Activated CD8-positive, alpha-beta T cell treated with anti-CD3 and anti-CD28 coated beads for 36 hours (primary cell): ENCODE measurements around the gene HAT1. TPM values are rescaled to one million over a fixed set of nuclear protein-coding genes. Genes with fewer than 3 reads are reported as not detected.
A peak's percentile ranks its signal among the peaks of the same experiment; 100 is the strongest.

Experiments used
- ATAC-seq: fragments of 200-7000 bp; cut with Tn5 transposase; one replicate; pipeline ENCODE4 v1.10.0; 2021; ENCODE audit warnings: mild to moderate bottlenecking, moderate library complexity
- CTCF ChIA-PET: fragments of 350-600 bp; sonication (Branson Sonifier 250); formaldehyde crosslinking; loops from one replicate; lab custom pipeline; 2021; ENCODE audit warnings: antibody characterized with exemption; lab: Charles Lee
- POLR2A ChIA-PET: fragments of 350-600 bp; sonication (Branson Sonifier 250); formaldehyde crosslinking; loops from one replicate; lab custom pipeline; 2021; ENCODE audit warnings: antibody characterized with exemption; lab: Charles Lee
- DNase-seq: peaks from one replicate; pipeline ENCODE4 v3.0.0-alpha.2; 2020
- H3K27ac Mint-ChIP-seq: one replicate; pipeline ENCODE4 v1.8.0; 2021; ENCODE audit warnings: mild to moderate bottlenecking, mixed read lengths
- H3K27me3 Mint-ChIP-seq: one replicate; pipeline ENCODE4 v1.8.0; 2021; ENCODE audit warnings: mixed read lengths
- H3K36me3 Mint-ChIP-seq: one replicate; pipeline ENCODE4 v1.8.0; 2021; ENCODE audit warnings: low read depth, mixed read lengths
- H3K4me1 Mint-ChIP-seq: one replicate; pipeline ENCODE4 v1.8.0; 2021; ENCODE audit warnings: low read depth, mixed read lengths
- H3K4me3 Mint-ChIP-seq: one replicate; pipeline ENCODE4 v1.8.0; 2021; ENCODE audit warnings: mild to moderate bottlenecking, moderate library complexity, mixed read lengths
- H3K9me3 Mint-ChIP-seq: one replicate; pipeline ENCODE4 v1.8.0; 2021; ENCODE audit warnings: mixed read lengths
- intact Hi-C: fragments of 100-400 bp; cut with micrococcal nuclease; formaldehyde crosslinking; loops from one replicate; pipeline ENCODE4 v1.10.0; 2022
- total RNA-seq, 2 experiments: library from RNA; stranded (reverse); gene quantifications; one replicate each; pipeline ENCODE4 v1.2.3, GENCODE V29; 2021
- TF ChIP-seq, protein P1 (sequence below): fragments of 200-600 bp; IDR thresholded peaks from one replicate; pipeline ENCODE4 v1.8.0; 2022; ENCODE audit warnings: antibody characterized with exemption, mild to moderate bottlenecking

HAT1 gene, protein sequence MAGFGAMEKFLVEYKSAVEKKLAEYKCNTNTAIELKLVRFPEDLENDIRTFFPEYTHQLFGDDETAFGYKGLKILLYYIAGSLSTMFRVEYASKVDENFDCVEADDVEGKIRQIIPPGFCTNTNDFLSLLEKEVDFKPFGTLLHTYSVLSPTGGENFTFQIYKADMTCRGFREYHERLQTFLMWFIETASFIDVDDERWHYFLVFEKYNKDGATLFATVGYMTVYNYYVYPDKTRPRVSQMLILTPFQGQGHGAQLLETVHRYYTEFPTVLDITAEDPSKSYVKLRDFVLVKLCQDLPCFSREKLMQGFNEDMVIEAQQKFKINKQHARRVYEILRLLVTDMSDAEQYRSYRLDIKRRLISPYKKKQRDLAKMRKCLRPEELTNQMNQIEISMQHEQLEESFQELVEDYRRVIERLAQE
- 10 to 100 TPM; 75.2 to 79.4 TPM for total RNA-seq

DNA sequence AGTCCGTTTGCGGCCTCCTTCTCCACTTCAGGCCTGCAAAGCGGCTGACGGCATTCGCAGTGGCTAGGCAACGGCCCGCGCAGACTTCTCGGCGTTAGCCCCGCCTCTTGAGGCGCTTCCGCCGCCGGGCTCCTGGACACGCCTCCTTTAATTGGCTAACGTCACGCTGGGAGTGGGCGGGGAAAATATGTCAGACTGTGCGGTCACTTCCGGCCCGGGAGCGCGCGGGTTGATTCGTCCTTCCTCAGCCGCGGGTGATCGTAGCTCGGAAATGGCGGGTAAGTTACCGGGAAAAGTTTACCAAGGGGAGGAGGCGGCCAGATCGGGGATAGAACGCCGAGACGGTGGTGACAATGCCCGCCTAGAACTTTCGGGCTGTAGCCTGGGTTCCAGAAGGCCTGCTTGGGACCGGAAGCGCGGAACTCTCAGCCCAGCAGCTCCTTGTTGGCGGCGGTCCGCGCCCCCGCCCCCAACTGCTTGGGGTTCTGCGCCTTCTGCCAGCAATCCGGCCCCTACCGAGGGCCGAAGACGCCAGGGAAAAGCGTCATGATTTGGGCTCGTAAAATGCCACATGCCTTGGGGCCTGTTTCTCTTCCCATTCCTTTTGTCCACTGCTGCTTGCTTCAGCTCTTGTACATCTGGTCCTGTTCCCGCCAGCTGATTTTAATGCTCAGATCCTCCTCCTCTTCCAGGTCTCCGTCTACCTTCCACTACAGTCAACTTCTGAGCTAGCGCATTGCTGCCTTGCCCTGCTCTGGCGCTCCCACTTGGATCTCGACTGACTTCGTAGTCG, at the start of gene HAT1:
Gene HAT1 (plus strand): TSS at position 232 of the 793 bp plus-strand sequence. CDS start 40 bp downstream, at position 272.
- intact Hi-C loops, result loop anchor here (10.0 kb wide), 1 partner anchor 182 kb away; the partner anchor contains the start of gene DLX2
- ATAC-seq, result peak; percentile 97
- Mint-ChIP-seq H3K27me3 (no peaks in the 10 kb centered on the region), H3K4me3 (peak within 1 kb of the TSS; percentile 91), H3K4me1 (peaks cover 34% of the 10 kb centered on the region), H3K9me3 (no peaks in the 10 kb centered on the region), H3K36me3 (peaks cover 26% of the 10 kb centered on the region), H3K27ac (peak within 1 kb of the TSS; percentile 95)
- DNase-seq, result peak; percentile 99
- POLR2A ChIA-PET, result interaction anchor here (0.8 to 2.2 kb wide), 8 partner anchors 9 to 84 kb away, joined by 3 to 11 read pairs (median 4); partner anchors contain the start of genes METAP1D and SLC25A12
- CTCF ChIA-PET, result interaction anchor here (0.7 to 1.5 kb wide), 6 partner anchors 12 to 193 kb away, joined by 3 to 7 read pairs (median 3); no protein-coding TSS in a partner anchor
- TF ChIP-seq, protein P1, sequence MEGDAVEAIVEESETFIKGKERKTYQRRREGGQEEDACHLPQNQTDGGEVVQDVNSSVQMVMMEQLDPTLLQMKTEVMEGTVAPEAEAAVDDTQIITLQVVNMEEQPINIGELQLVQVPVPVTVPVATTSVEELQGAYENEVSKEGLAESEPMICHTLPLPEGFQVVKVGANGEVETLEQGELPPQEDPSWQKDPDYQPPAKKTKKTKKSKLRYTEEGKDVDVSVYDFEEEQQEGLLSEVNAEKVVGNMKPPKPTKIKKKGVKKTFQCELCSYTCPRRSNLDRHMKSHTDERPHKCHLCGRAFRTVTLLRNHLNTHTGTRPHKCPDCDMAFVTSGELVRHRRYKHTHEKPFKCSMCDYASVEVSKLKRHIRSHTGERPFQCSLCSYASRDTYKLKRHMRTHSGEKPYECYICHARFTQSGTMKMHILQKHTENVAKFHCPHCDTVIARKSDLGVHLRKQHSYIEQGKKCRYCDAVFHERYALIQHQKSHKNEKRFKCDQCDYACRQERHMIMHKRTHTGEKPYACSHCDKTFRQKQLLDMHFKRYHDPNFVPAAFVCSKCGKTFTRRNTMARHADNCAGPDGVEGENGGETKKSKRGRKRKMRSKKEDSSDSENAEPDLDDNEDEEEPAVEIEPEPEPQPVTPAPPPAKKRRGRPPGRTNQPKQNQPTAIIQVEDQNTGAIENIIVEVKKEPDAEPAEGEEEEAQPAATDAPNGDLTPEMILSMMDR, result no peak

DNA sequence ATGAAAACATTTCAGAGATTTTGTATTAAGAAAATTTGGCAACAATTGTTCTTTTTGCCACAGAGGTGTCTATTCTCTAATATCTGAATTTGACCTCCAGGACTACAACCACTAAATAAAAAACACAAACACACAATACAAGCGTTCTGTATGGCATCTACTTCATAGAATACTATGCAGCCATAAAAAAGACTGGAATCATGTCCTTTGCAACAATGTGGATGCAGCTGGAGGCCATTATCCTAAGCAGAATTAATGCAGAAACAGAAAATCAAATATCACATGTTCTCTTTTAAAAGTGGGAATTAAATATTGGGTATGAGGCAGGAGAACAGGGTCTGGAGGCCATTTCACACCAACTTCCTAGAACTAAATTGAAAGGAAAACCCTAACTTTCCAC, 47.7 kb upstream of the HAT1 start:
- Mint-ChIP-seq H3K9me3 (no peaks in the 10 kb centered on the region), H3K27ac (no peak overlapping the region), H3K27me3 (no peaks in the 10 kb centered on the region), H3K36me3 (peaks cover 29% of the 10 kb centered on the region), H3K4me3 (no peak overlapping the region), H3K4me1 (peaks cover 16% of the 10 kb centered on the region)
- ATAC-seq (no peak), DNase-seq (no peak)
- ChIA-PET POLR2A (no interaction called here), CTCF (no interaction called here)
- TF ChIP-seq, protein P1, result no peak
- intact Hi-C loops, result no loop called here

DNA sequence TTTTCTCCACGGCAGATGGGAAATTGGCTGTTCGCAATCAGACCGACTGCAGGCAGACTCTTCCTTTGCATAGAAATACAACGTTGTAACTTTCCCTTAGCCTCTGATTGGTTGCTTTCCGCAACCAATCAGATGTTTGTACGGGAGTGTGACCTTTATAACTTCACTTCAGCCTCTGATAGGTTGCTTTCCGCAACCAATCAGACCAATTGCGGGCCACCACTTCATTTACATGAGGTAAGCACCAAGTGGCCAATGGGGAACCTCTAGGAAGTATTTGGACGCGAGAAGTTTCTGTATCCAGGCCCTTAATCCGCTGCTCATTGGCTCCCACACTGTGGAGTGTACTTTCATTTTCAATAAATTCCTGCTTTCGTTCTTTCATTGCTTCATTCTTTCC, 47.3 kb upstream of the HAT1 start:
- POLR2A ChIA-PET, result no interaction called here
- H3K4me3 Mint-ChIP-seq, result no peak overlapping the region
- H3K9me3 Mint-ChIP-seq, result no peaks in the 10 kb centered on the region
- DNase-seq (no peak), ATAC-seq (no peak)
- CTCF ChIA-PET, result no interaction called here
- peaks cover 29% of the 10 kb centered on the region for H3K36me3 Mint-ChIP-seq
- peaks cover 20% of the 10 kb centered on the region for H3K4me1 Mint-ChIP-seq
- H3K27ac Mint-ChIP-seq, result no peak overlapping the region
- intact Hi-C loops, result no loop called here
- H3K27me3 Mint-ChIP-seq, result no peaks in the 10 kb centered on the region
- TF ChIP-seq, protein P1, result no peak

DNA sequence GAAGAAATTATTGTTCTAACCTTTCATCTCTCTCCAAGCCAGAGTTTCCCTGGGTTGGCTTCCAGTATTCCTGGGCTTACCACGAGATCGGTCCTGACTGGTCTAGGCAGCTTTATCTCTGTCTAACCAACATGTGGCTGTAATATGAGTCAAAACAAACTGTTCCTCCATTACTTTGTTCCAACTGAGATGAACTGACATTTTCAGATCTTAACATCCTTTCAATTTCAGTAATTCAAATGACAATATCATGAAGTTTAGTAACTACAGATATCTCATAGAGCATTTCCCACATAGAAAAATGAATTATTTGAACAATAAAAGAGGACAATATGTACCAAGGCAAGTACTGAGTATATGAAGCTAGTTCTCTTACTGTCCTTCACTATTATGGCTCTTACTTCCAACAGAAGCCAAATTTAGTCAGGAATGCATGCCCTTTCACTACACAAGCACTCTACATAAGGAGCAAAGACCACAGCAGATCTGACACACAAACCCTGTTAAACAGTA, 43.7 kb upstream of the HAT1 start:
- TF ChIP-seq, protein P1, result no peak
- H3K4me3 Mint-ChIP-seq, result no peak overlapping the region
- intact Hi-C loops, result no loop called here
- no peaks in the 10 kb centered on the region for H3K27me3 Mint-ChIP-seq
- peaks cover 29% of the 10 kb centered on the region for H3K4me1 Mint-ChIP-seq
- no peak overlapping the region for H3K27ac Mint-ChIP-seq
- ChIA-PET POLR2A (no interaction called here), CTCF (no interaction called here)
- H3K36me3 Mint-ChIP-seq, result peaks cover 19% of the 10 kb centered on the region
- ATAC-seq (peak; percentile 47), DNase-seq (no peak)
- H3K9me3 Mint-ChIP-seq, result no peaks in the 10 kb centered on the region
